Activated naive CD4-positive, alpha-beta T cell treated with anti-CD3 and anti-CD28 coated beads, Interleukin-2, amount 10 ng/mL, durations not matched to agents 7 days and 5 days (primary cell): ENCODE results near the gene RARB.

Source experiments
- CTCF ChIA-PET: fragments of 350-600 bp; sonication (Branson Sonifier 250); formaldehyde crosslinking; loops from one replicate; lab custom pipeline; 2021; ENCODE audit warnings: antibody characterized with exemption; lab: Charles Lee
- DNase-seq: peaks from one replicate; pipeline ENCODE4 v3.0.0-alpha.2; 2020
- H3K27ac Mint-ChIP-seq: one replicate; pipeline ENCODE4 v1.8.0; 2021; ENCODE audit warnings: mild to moderate bottlenecking, moderate library complexity, mixed read lengths
- H3K27me3 Mint-ChIP-seq: one replicate; pipeline ENCODE4 v1.8.0; 2021; ENCODE audit warnings: mild to moderate bottlenecking, mixed read lengths
- H3K36me3 Mint-ChIP-seq: one replicate; pipeline ENCODE4 v1.8.0; 2021; ENCODE audit warnings: mixed read lengths
- H3K4me1 Mint-ChIP-seq: one replicate; pipeline ENCODE4 v1.8.0; 2021; ENCODE audit warnings: mixed read lengths
- H3K4me3 Mint-ChIP-seq: one replicate; pipeline ENCODE4 v1.8.0; 2021; ENCODE audit warnings: mild to moderate bottlenecking, moderate library complexity, mixed read lengths
- H3K9me3 Mint-ChIP-seq: one replicate; pipeline ENCODE4 v1.8.0; 2021; ENCODE audit warnings: mixed read lengths

The RARB gene

DNA sequence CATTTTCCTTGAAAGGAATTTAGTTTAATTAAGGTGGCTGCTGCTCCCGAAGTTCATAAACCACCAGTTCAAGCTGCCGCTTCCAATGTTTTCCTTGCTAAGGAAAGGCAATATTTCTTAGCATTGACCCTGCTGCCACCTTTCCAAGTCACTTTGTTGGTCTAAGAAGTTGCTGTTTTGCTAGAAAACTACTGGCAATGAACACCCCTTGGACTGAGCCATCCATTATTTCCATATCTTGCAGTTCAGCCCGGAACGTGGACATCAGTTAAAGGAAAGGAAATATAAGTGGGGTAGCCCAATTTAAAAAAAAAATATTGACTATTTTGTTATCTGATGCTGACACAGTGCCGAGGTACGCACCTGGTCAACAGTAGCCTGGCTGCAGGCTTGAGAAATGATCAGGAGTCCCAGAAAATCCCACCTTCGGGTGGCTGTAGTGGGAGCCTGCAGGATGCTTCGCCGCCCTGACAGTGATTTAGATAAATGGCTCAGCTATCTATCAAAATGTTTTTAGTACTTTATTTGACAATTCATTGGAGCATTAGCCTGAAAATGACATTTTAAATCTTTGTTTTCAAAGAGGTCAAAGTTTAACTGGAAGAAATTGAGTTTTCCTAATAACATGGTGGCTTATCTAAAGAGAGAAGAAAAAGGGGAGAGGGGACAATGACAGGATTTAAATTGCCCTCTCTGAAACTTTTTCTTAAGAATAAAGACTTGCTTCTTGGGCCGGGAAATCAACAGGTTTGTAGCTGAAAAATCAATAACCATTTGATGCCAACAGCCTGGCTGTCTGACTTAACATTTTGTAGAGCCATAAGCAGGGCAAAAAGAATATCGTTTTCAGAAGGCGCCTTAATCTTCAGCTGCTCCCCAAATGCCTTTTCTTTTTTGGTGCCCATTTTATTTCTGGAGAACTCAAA, 1.6 kb downstream of the RARB start:
- CTCF ChIA-PET: no interaction called here
- no peak for DNase-seq
- no peaks in the 10 kb centered on the region for H3K9me3 Mint-ChIP-seq
- H3K4me3 Mint-ChIP-seq: no peak overlapping the region
- H3K36me3 Mint-ChIP-seq: no peaks in the 10 kb centered on the region
- peaks cover 44% of the 10 kb centered on the region for H3K27me3 Mint-ChIP-seq
- H3K27ac Mint-ChIP-seq: no peak overlapping the region
- no peaks in the 10 kb centered on the region for H3K4me1 Mint-ChIP-seq

DNA sequence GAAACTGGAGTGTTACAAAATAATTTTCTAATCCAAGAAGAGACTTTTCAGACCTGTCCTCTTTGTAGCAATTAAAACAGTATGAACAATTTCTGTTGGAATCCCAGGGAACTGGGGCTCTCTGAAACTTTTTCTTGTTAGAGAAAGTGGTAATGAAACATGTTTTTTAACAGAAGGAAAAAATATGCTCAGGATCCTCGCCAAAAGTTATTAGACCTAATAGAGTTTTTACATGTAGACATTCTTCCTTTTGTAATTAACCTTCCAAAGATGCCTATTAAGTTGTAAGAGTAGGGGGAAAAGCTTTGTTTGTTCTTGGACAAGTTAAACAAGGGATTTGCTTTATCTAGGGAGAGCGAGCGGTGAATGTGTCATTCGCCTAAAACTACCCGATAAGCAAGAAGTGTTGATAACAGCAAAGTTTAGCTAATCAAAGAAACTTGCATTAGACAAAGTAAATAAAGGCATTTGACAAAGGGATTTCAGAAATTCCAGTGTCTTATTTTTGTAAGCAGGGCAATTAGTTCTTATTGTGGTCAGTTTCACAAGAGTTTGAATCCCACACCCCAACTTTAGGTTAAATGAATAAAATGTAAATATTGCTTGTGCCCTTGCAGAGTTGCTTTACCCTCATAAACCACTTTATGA, 2.3 kb downstream of the RARB start:
- CTCF ChIA-PET: no interaction called here
- Mint-ChIP-seq H3K4me1 (no peaks in the 10 kb centered on the region), H3K4me3 (no peak overlapping the region), H3K27me3 (peaks cover 44% of the 10 kb centered on the region), H3K27ac (no peak overlapping the region), H3K9me3 (no peaks in the 10 kb centered on the region), H3K36me3 (no peaks in the 10 kb centered on the region)
- no peak for DNase-seq

DNA sequence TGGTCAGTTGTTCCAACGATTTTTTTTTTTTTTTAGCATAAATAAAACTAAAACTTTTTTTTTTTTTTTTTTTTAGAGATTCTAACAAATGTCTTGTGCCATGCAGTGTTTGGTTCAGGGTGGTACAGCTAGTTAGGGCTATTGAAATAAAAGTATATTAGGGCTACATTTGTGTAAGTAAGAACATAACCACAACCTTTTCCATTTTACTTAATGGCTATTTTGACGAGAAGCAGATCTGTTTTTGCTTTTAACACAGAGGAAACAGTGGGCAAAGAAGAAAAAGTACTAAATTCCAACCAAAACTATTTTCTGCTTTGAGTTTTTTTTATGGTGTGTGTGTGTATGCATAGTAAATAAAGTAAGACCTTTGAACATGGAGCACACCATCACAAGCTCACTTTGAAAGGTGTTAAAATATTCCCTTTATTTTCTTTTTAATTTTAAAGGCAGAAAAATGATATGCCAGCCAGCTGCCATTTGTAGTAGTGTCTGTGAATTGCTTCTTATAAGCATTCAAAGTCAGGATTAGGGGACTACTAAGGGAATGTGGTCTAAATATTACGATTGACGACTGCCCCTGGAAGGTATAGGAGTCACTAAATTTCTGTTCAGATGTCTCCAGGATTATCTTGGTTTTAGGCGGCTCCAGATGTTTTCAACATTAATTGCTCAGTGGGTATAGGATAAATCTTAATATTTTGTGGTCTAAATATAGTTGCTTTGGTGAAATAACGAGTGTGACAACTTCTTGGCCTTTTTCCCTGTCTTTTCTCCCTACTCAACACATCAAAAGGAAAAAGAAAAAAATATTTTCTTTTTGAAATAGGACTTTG, 3.1 kb downstream of the RARB start:
- no peak for DNase-seq
- Mint-ChIP-seq H3K27ac (no peak overlapping the region), H3K36me3 (no peaks in the 10 kb centered on the region), H3K9me3 (no peaks in the 10 kb centered on the region), H3K4me1 (no peaks in the 10 kb centered on the region), H3K4me3 (no peak overlapping the region), H3K27me3 (peaks cover 40% of the 10 kb centered on the region)
- CTCF ChIA-PET: no interaction called here

DNA sequence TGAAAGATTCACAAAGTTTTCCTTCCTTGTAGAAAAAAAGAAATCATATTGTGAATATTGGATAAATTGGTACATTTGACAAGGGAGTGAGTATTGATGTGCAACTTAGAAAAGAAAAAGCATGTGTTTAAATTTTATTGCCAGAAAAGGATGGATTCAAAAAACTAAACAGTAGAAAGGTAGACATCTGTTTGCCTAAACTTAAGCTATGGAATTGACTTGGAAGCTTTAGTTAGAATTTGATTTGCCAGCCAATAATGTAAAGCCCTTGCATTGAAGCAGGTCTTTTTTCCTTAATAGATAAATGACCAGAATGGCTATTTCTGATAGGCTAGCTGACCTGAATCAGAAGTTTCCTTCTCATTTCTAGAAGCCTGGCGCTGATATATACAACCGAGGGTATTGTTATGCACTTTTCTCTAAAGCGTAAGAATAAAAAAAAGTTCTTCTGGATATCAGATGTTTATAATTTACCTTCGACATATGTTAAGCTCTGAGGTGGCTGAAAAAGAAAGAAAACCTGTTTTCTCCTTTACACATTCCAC, 4.2 kb downstream of the RARB start:
- no peak overlapping the region for H3K27ac Mint-ChIP-seq
- no peaks in the 10 kb centered on the region for H3K36me3 Mint-ChIP-seq
- no peaks in the 10 kb centered on the region for H3K9me3 Mint-ChIP-seq
- CTCF ChIA-PET: no interaction called here
- no peak for DNase-seq
- H3K4me3 Mint-ChIP-seq: no peak overlapping the region
- no peaks in the 10 kb centered on the region for H3K4me1 Mint-ChIP-seq
- H3K27me3 Mint-ChIP-seq: peaks cover 29% of the 10 kb centered on the region

DNA sequence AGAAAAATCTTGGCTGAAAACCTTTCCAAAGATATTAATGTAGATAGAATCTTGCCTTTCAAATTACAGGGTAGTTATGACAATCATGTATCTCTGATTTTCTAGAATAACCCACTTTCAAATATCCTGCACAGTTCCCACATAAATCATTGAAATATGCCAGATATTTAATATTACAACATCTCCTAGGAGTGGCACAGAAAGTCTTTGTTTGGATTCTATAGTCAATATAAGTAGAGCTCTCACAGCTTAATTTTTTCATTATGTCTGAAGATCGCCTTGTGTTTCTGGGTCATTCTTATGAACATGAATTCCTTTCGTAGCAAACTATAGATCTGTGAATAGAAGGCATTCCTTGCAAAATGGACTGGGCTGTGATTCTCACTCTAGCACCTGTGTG, 5.0 kb downstream of the RARB start:
- no peaks in the 10 kb centered on the region for H3K36me3 Mint-ChIP-seq
- no peak overlapping the region for H3K27ac Mint-ChIP-seq

DNA sequence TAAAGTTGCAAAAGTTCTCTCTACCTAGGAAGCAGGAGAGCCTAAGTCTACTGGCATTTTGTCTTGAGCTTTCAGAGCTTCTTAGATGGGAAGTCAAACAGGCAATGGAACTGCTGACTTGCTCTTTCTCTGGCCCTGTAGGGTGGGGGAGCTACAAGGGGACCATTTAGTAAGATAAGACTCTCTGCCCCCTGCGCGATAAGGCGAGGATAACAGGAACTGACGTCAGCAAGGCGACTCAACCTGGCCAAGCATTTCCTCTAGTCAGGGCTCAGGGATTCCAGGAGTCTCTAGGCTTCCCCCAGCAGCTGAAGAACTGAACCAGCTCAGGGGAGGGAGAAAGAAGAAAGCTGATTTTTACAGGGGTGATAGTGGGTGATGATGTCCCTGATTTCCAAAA, 5.8 kb downstream of the RARB start:
- DNase-seq: no peak
- Mint-ChIP-seq H3K36me3 (no peaks in the 10 kb centered on the region), H3K4me1 (no peaks in the 10 kb centered on the region), H3K27ac (no peak overlapping the region), H3K9me3 (no peaks in the 10 kb centered on the region), H3K27me3 (peaks cover 13% of the 10 kb centered on the region), H3K4me3 (no peak overlapping the region)
- CTCF ChIA-PET: interaction anchor here (0.7 kb wide), 1 partner anchor 9 kb away, joined by 3 read pairs; no protein-coding TSS in a partner anchor

More for the DNA sequence above, 5.0 kb downstream of the RARB start:
- Mint-ChIP-seq H3K9me3 (no peaks in the 10 kb centered on the region), H3K27me3 (peaks cover 20% of the 10 kb centered on the region), H3K4me3 (no peak overlapping the region), H3K4me1 (no peaks in the 10 kb centered on the region)
- CTCF ChIA-PET: no interaction called here
- DNase-seq: no peak

DNA sequence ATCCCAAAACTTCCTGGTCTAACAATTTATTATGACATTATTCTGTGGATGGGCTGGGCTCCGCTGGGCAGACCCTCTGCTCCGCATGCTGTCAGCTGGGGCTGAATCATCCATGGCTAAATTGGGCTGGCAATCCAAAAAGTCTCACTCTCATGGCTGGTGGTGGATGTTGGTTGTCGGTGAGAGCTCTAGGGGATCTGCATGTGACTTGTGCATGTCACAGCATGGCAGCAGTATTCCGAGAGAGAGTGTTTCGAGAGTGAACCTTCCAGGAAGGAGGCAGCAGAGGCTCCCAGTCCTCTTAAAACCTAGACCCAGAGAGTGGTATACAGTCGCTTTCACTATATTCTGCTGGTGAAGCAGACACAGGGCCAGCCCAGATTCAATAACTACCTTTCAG, 9.9 kb downstream of the RARB start:
- H3K27ac Mint-ChIP-seq: no peak overlapping the region
- CTCF ChIA-PET: no interaction called here
- no peaks in the 10 kb centered on the region for H3K27me3 Mint-ChIP-seq
- no peak for DNase-seq
- no peaks in the 10 kb centered on the region for H3K4me1 Mint-ChIP-seq
- H3K9me3 Mint-ChIP-seq: no peaks in the 10 kb centered on the region
- H3K36me3 Mint-ChIP-seq: no peaks in the 10 kb centered on the region
- H3K4me3 Mint-ChIP-seq: no peak overlapping the region

DNA sequence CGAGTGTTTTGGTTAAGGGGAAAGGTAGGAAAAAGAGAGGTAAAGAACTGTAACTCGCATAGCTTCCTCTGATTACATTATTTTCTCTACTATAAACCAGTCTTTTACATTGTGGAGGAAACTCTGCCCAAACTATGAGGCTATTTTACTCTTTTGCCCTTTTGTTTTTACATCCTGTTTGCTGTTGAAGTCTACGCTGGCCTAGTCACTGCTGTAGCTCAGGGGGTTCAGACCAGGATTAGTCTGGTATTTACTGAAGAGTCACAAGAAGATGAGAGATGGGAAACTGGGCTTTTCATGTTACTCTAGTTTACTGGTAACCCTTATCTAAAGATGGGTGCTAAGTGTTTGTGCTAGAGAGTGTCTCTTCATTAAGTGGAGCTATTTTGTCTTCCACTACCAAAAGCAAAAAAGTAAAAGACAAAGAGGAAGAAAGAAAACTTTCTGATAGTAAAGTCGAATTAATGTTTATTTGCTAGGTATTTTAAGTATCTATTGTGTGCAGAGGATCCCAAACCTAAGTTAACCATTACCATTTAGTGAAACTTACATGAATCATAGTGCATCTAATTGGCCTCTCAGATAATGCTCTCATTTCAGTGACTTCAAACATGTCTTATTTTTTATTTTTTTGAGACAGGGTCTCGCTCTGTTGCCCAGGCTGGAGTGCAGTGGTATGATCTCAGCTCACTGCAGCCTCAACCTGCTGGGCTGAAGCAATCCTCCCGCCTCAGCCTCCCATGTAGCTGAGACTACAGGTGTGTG, 10.9 kb downstream of the RARB start:
- Mint-ChIP-seq H3K27me3 (no peaks in the 10 kb centered on the region), H3K9me3 (no peaks in the 10 kb centered on the region), H3K36me3 (no peaks in the 10 kb centered on the region), H3K4me1 (no peaks in the 10 kb centered on the region), H3K27ac (no peak overlapping the region), H3K4me3 (no peak overlapping the region)
- DNase-seq: no peak
- CTCF ChIA-PET: no interaction called here

DNA sequence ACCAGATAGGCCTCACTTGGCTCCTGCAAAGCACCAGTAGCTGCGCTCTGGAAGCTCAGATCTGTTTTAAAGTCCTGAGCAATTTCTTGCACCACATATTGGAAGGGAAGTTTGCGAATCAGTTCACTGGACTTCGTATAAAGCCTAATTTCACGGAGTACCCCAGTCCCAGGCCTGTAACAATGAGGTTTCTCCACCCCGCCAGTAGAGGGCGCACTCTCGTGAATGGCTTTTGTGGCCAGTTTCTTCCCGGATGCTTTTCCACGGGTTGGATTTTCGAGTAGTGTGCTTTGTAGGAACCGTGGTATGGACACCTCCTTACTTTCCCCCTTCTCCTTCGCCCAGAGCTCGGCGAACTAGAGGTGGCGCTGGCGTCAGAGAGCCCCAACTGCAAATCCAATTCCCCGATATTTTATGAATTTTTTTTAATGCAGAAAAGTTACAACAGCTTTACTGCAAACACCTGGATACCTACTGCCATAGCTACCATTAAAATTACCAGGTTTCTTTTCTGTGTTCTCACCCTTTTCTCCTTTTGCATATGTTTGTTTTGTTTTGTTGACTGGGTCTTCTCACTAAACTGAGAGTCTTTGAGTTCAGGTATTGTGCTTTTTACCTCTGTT, 13.3 kb downstream of the RARB start:
- CTCF ChIA-PET: interaction anchor here (0.6 to 2.3 kb wide), 5 partner anchors 9 to 37 kb away, joined by 3 to 4 read pairs (median 3); no protein-coding TSS in a partner anchor
- Mint-ChIP-seq H3K27ac (no peak overlapping the region), H3K4me1 (no peaks in the 10 kb centered on the region), H3K27me3 (no peaks in the 10 kb centered on the region), H3K36me3 (no peaks in the 10 kb centered on the region), H3K4me3 (no peak overlapping the region), H3K9me3 (no peaks in the 10 kb centered on the region)
- peak; percentile 27 for DNase-seq

DNA sequence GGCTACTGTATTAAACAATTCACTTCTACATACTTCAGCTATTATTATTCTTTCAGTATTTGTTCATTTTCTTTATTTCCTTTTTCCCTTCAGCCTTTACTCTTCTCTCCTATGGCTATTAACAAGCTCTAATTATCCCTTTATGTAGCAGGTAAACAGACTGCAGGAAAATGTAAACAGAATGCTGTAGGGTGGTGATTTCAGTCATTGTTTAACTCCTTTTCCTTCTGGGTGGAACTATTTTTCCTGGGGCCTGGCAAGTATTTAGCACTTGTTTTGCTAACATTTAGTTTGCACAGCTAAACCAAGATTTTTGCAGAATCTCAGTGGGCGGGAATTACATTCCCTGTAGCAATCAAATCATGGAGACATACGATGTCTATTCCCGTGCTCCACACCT, 14.4 kb downstream of the RARB start:
- CTCF ChIA-PET: interaction anchor here (1.1 to 2.3 kb wide), 4 partner anchors 7 to 30 kb away, joined by 3 to 4 read pairs (median 3); no protein-coding TSS in a partner anchor
- H3K27ac Mint-ChIP-seq: no peak overlapping the region

DNA sequence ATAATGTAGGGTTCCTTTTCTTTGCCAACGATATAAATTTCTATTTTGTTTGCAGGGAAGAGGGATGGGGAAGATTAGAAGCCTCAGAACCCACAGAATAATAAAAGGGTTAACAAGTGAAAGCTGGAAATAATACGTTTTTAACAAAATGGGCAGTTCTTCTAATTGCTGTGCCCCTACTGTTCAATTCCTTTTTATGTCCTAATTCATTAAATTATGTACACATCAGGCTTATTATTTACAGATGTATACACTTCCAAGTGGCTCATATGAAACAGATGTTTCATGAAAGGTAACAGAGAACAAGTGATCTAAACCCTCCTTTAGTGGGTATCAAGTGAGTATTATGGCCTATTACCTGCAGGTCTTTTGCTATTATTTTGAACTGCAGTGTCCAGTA, 16.2 kb downstream of the RARB start:
- no peaks in the 10 kb centered on the region for H3K9me3 Mint-ChIP-seq
- no peaks in the 10 kb centered on the region for H3K4me1 Mint-ChIP-seq
- DNase-seq: no peak
- H3K4me3 Mint-ChIP-seq: no peak overlapping the region
- CTCF ChIA-PET: no interaction called here
- no peaks in the 10 kb centered on the region for H3K36me3 Mint-ChIP-seq
- no peak overlapping the region for H3K27ac Mint-ChIP-seq
- no peaks in the 10 kb centered on the region for H3K27me3 Mint-ChIP-seq

More for the DNA sequence above, 14.4 kb downstream of the RARB start:
- H3K36me3 Mint-ChIP-seq: no peaks in the 10 kb centered on the region
- no peaks in the 10 kb centered on the region for H3K27me3 Mint-ChIP-seq
- DNase-seq: no peak
- H3K9me3 Mint-ChIP-seq: no peaks in the 10 kb centered on the region
- H3K4me3 Mint-ChIP-seq: no peak overlapping the region
- no peaks in the 10 kb centered on the region for H3K4me1 Mint-ChIP-seq

DNA sequence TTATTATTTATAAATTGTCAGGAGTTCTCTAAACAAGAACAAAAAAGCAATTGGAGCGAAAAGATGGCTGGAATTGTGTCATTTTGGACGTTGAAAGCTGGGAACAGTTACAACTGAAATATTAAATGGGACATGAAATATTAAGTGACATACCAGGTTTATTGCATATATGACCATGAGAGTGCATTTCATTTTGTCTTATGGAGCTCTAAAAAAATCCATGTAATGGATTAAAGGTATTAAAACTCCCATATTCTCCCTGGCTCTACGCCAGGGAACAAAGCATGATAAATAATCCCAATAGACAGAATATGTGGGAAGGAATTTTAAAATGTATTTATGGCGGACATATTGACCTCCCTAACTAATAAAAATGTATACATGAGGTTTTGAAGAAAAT, 17.7 kb downstream of the RARB start:
- Mint-ChIP-seq H3K27me3 (no peaks in the 10 kb centered on the region), H3K9me3 (no peaks in the 10 kb centered on the region), H3K4me3 (no peak overlapping the region), H3K4me1 (no peaks in the 10 kb centered on the region), H3K27ac (no peak overlapping the region), H3K36me3 (no peaks in the 10 kb centered on the region)
- no peak for DNase-seq
- CTCF ChIA-PET: no interaction called here

DNA sequence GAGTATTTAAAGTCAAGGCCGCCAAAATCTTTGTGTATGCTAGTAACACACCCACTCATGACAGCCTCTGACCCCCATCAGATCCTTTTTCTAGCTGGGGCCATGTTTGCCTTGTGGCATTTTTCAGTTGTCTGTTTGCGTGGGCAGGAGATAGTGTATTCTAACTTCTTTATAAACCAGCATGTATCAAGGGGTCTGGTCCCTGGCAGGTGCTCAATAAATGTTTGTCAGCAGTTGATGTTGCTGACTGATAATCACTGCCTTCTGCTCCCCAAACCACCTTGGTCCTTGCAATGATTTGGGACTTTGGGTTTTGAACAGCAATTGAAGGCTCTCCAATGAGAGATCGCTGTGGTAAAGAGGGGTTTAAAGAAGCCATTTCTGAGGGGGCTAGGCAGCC, 19.2 kb downstream of the RARB start:
- H3K4me1 Mint-ChIP-seq: no peaks in the 10 kb centered on the region
- CTCF ChIA-PET: no interaction called here
- no peak overlapping the region for H3K4me3 Mint-ChIP-seq
- no peaks in the 10 kb centered on the region for H3K27me3 Mint-ChIP-seq
- DNase-seq: no peak
- H3K9me3 Mint-ChIP-seq: no peaks in the 10 kb centered on the region
- no peaks in the 10 kb centered on the region for H3K36me3 Mint-ChIP-seq
- H3K27ac Mint-ChIP-seq: no peak overlapping the region
